ENCODE results near the gene SDCCAG8.
A peak's percentile ranks its signal among the peaks of the same experiment; 100 is the strongest.

The SDCCAG8 gene

DNA sequence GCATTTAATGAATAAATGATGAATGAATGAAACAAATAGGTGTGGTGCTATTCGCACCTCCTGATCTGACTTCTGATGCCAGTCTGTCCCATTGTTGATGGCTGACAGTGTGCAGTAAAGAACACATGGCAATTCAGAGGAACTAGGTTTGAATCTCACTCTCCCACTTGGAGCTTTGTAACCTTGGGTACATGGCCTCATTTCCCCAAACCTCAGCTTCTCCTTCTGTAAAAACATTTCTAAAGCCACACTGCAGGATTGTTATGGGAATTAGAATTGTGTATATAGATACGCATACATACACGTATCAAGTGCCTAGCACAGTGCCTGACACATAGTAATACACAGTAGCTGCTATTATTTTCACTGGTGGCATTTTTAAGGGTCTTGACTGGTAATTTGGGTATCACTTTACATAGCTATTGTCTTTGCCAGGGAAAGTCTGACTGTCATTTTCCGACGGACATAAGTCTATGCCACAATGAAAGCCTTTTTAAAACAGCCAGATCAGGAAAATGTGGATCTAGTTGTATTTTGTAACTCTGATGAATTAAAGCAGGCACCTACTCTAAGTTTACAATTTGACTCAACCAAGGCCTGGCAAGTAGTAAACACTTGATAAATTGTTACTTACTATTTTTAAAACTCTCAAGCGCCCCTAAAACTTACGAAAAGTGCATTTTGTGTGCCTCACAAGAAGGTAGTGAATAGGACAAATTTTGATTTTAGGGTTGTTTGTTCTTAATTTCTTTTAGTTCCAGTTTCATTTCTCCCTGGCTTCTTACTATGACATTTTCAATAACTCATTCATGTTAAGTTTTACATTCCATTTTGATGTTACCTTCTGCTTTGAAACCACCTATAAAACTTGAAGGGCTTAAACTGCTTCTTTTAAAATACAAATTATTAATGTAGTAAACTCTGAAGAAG, 164.4 kb downstream of the SDCCAG8 start:
- no peak for DNase-seq (ENCODE audit: low spot score)

DNA sequence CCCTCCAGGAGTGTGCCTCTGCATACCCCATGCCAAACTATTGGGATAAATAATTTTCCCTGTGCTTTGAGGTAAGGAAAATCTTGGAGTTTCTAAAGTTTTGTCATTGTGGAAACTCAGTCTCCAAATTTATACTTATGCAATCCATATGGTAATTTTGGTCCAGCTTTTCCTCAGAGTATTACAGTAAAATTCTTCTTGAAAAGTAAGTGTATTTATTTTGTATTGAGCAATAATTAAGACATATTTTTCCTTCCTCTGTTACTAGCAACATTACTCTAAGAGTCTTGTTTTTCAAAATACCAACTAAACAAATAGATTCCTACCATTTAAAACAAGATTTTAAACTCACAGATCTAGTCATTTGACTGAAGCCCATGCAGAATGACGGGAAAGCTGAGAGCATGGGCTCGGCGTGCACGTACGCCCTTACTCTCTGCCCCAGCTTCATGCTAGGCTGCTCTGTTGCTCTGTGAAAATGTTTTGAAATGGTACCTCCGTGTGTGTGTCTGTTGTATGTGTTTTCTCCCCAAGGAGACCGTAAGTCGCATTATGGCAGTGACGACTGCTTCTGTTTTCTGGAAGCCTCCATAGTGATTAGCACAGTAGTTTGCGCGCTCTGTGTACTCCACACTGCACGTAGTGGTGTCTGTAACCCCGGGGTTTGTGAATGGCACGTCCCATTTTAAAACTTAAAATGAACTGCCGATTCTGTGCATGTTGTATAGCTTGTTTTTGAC, 165.3 kb downstream of the SDCCAG8 start:
- DNase-seq (ENCODE audit: low spot score), result peak; percentile 20

DNA sequence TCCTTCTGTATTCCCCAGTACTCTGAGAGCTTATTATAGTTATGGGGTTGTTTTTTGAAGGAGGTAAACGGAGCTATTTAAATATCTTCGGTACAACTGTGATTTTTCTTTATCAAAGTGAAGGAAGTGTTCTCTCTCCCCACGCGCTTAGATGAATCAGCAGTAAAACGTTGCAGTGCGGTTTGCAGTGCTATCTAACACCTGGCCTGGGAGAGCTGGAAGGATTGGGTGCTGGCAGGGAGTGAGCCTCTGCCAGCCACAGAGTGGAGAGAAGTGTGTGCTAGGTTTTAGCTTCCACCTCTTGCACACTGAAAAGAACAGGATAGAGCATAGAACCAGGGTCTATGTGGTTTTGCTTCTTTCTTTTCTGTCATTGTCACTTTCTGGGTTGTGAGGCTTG, 165.9 kb downstream of the SDCCAG8 start:
- peak; percentile 91 for DNase-seq (ENCODE audit: low spot score)

DNA sequence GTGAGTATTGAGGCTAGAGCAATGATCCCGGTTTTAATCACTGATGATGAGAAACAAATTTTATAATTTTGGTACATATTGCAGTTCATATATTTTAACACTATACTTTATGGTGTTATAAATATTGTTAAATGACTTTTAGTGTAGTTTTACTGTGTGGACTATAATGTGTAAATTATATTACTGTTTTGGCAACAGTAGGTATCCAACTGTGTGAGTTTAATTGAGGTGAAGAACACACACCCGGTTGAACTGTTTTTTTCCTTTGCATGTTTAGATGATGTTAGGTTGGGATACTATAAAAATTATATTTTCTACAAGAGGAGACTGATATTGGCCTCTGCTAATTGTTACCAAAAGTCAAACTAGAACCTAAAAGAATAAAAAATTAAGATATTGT, 166.5 kb downstream of the SDCCAG8 start:
- DNase-seq (ENCODE audit: low spot score), result no peak

DNA sequence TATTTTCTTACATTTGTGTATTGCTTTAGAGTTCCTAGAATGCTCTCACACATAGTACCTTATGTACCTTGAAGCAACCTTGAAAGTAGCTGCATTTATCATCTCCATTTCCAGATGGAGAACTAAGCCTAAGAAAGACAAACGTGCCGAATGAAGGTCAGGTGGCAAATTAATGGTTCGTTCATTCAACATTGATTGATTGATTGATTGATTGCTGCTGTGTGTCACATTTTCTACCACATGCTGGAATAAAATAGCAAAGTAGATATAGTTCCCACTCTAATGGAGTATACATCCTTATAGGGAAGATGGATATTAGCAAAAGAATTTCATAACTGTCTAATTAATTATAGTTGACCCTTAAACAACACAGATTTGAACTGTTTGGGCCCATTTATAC, 172.2 kb downstream of the SDCCAG8 start:
- no peak for DNase-seq (ENCODE audit: low spot score)

GRCh38 chr1:243428617-243429342, 172.9 kb downstream of the SDCCAG8 start:
- no peak for DNase-seq (ENCODE audit: low spot score)

DNA sequence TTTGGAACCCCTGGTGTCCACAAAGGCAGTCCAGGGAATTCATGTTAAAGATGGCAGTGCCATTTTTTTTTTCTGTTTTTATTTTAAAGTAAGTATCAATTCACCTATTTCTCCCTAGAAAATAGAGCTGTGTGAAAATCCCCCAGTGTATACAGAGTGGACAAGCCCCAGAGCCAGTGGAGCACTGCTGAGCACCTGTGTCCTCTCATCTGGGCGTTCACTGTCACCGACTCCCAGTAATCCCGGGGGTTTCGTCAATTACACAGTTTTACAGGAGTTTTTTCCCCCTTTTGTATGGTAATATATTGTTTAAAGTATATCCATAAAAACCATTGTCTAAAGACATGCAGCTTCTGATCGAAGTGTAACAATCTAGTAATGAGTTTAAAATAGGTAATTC, 175.8 kb downstream of the SDCCAG8 start:
- no peak for DNase-seq (ENCODE audit: low spot score)

DNA sequence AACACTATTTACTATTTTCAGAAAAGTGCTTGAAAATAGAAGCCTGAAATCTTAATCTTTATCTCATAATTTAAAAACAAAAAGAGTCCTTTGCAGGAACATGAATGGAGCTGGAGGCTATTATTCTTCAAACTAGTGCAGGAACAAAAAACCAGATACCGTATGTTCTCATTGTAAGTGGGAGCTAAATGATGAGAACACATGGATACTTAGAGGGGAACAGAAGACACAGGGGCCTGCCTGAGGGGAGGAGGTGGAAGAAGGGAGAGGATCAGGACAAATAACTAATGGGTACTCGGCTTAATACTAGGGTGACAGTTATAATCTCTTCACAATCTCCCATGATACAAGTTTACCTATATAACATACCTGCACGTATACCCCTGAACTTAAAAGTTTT, 176.3 kb downstream of the SDCCAG8 start:
- no peak for DNase-seq (ENCODE audit: low spot score)

DNA sequence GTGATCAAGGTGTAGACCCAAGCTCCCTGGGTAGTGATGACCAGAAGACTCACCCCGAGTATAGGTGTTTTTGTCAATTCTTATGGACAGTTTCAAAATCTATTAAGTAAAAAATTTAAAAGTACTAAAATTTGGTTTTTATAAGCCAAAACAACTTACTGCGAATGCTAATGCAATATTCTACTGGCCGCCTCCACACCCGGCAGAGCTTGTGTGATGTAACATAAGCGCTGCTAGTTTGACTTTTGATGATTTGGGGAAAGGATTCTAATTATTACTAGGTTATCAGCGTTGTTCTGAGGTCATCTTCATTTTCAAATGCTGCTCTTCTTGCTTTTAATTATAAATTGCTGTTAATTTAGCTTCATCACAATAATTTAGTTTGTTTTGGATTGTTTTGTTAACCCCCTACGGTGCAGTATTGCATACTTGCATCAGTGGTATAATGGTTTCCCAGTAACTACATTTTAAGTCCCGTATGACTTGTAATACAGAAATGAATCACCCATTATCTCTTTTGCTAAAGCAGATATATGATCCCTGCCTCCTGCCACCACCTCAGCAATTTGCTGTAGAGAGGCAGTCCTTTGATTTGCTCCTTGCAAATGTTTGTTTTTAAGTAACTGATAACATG, 178.0 kb downstream of the SDCCAG8 start:
- DNase-seq (ENCODE audit: low spot score), result no peak

- no peak for DNase-seq (ENCODE audit: low spot score)
These were observed 178.8 kb downstream of the SDCCAG8 start for GRCh38 chr1:243434594-243434993.

- DNase-seq (ENCODE audit: low spot score), result no peak
These were observed 180.0 kb downstream of the SDCCAG8 start for GRCh38 chr1:243435836-243436235.

GRCh38 chr1:243438146-243438545, 182.3 kb downstream of the SDCCAG8 start:
- DNase-seq (ENCODE audit: low spot score), result no peak

GRCh38 chr1:243438815-243439214, 183.0 kb downstream of the SDCCAG8 start:
- no peak for DNase-seq (ENCODE audit: low spot score)

- DNase-seq (ENCODE audit: low spot score), result no peak
These were observed 184.6 kb downstream of the SDCCAG8 start for GRCh38 chr1:243440406-243440805.

- no peak for DNase-seq (ENCODE audit: low spot score)
These were observed 185.8 kb downstream of the SDCCAG8 start for GRCh38 chr1:243441601-243442000.

- DNase-seq (ENCODE audit: low spot score), result no peak
These were observed 187.7 kb downstream of the SDCCAG8 start for GRCh38 chr1:243443557-243443956.

GRCh38 chr1:243447347-243447746, 191.5 kb downstream of the SDCCAG8 start:
- DNase-seq (ENCODE audit: low spot score), result peak; percentile 8

DNA sequence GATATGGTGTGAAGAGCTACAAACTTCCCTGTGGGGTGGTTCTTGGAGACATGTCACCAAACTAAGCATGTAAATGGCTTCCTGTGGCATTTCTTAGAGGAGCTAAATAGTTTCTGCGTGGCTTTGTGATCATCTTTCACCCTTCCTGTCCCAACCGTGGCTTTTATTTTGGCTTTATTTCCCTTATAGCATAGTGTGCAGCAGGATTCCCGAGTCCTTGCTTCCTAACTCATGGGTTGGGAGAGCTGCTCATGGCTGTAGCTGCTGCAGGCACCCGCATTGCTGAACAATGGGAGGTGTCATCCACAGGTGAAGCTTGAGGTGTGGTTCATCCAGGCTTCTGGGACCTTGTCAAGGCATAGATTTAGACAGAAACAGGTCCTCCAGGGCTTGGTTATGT, 192.0 kb downstream of the SDCCAG8 start:
- DNase-seq (ENCODE audit: low spot score), result no peak

DNA sequence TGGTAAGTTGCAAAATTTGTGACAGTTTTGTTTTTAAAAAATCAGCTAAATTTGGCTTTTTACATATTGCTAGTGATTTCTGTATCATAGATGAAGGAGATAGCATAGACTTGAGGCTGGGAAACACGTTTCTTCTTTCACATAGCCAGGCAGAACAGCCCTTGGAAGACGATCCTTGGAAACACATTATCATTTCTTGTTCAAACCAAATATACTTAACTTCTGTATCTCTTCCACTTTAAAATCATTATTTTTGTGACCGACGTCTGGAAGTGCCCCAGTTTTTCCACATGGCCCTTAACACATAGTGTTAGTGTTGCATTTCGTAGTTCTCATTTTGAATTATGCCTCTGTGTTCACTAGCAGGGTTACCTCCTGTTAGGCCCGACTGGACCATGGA, 193.5 kb downstream of the SDCCAG8 start:
- DNase-seq (ENCODE audit: low spot score), result no peak

DNA sequence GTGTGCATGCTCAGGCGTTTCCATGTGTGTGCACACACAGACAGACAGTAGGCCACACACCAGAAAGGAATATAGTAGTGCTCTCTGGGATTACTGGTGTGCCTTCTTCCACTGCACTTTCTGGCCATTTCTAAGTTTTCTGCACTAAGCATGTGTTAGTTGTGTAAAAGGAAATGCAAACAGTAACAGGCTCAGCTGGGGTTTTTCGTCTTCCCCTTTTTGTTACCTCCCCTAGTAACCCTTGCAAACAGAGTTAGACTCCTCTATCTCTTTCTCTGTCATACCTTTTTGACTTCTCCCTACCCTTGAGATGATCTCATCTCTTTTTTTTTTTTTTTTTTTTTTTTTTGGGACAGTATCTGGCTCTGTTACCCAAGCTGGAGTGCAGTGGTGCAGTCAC, 196.3 kb downstream of the SDCCAG8 start:
- no peak for DNase-seq (ENCODE audit: low spot score)

DNA sequence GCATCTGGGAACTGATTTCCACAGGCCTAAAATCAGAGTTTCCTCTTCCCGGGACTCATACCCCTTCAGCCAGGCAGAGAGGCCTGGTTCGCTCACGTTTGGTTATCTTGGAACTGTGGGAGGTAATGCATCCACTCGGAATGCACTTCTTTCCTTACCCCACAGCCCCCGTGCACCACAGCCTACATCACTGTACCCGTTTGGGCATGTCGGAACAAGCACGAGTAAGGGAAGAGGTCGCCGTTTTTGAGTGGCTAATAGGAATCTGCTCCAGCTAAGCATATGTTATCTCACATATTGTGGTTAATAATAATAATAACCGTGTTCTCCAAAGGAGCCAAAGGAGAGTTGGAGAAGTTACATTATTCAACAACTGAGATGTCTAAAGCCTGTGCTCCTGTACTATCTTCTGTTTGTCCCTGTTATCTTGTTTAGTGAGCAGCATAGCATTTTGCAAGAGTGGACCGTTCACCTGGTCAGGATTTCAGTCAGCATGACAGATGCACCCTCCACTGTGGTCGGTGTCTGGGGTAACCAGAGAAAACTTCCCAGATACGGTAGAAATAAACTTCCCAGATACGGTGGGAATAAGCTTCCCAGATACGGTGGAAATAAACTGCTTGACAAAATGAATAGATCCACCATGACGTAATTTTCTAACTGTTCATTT, 198.6 kb downstream of the SDCCAG8 start:
- DNase-seq (ENCODE audit: low spot score), result no peak

All from SW480 (cell line).